HCT116 (cell line): Measurements from ENCODE around the gene EEFSEC. TPM values are rescaled to one million over a fixed set of nuclear protein-coding genes. Genes with fewer than 3 reads are reported as not detected.

Source experiments
- ATAC-seq: fragments of 200-7000 bp; cut with Tn5 transposase; 2 replicates; pipeline ENCODE4 v1.9.1; 2020; ENCODE audit warnings: mild to moderate bottlenecking, moderate library complexity
- BruUV-seq: library from RNA; stranded (reverse); fragments of 400-500 nt; replicated peaks from 2 replicates; lab custom pipeline; 2021; lab: Mats Ljungman, UMichigan
- CTCF ChIA-PET: fragments of 300-600 bp; sonication (Branson Sonifier 250); formaldehyde crosslinking; loops from one replicate; lab custom pipeline; 2021; ENCODE audit warnings: antibody characterized with exemption; lab: Charles Lee
- POLR2A ChIA-PET: fragments of 300-600, 350-600 bp; sonication (Branson Sonifier 250); formaldehyde crosslinking; loops from one replicate; lab custom pipeline; 2021; ENCODE audit warnings: antibody characterized with exemption; lab: Charles Lee
- RAD21 ChIA-PET, 2 experiments: fragments of 300-600 bp; sonication (Branson Sonifier 250); formaldehyde crosslinking; loops; one replicate each; lab custom pipeline; 2023; ENCODE audit warnings: low total read pairs in 2 of 2; ENCODE audit not compliant: uncharacterized antibody in 2 of 2, unreplicated experiment in 2 of 2, low non-redundant PET in 1 of 2; lab: Charles Lee
- DNase-seq: peaks from one replicate; pipeline ENCODE4 v3.0.0-alpha.2; 2010; ENCODE audit warnings: low read depth, low spot score
- H2AFZ ChIP-seq: fragments of 200-600 bp; shearing (Covaris generic), sonication (generic); 2 replicates; pipeline ENCODE4 v1.6.1; 2017; ENCODE audit warnings: low read depth, mixed run types, mixed read lengths, antibody characterized with exemption, low read length; ENCODE audit not compliant: poor library complexity, severe bottlenecking
- H3K27ac ChIP-seq: 2 replicates; pipeline ENCODE4 v1.5.1; 2012; ENCODE audit warnings: low read depth, low read length
- H3K27me3 ChIP-seq: fragments of 200-600 bp; sonication (generic); 2 replicates; pipeline ENCODE4 v1.6.1; 2016; ENCODE audit warnings: mixed run types, low read length, mixed read lengths; ENCODE audit not compliant: insufficient read depth
- H3K36me3 ChIP-seq, 2 experiments: fragments of 200-500 bp in 1 of 2; fragments of 200-600 bp in 1 of 2; sonication (Bioruptor generic) in 1 of 2; sonication (generic) in 1 of 2; 2 replicates each; pipeline versions ENCODE4 v1.5.1 to v1.6.1; 2014 to 2016; ENCODE audit warnings: low read length in 2 of 2, inconsistent platforms in 1 of 2, mixed read lengths in 1 of 2, mixed run types in 1 of 2; ENCODE audit not compliant: insufficient read depth in 2 of 2, control insufficient read depth in 1 of 2
- H3K4me1 ChIP-seq, 2 experiments: fragments of 200-600 bp in 1 of 2; sonication (generic) in 1 of 2; 2 replicates each; pipeline versions ENCODE4 v1.5.1 to v1.6.1; 2012 to 2017; ENCODE audit warnings: low read length in 2 of 2, inconsistent platforms in 1 of 2, mild to moderate bottlenecking in 1 of 2, mixed read lengths in 1 of 2, mixed run types in 1 of 2, moderate library complexity in 1 of 2; ENCODE audit not compliant: insufficient read depth in 2 of 2, control insufficient read depth in 1 of 2
- H3K4me2 ChIP-seq: fragments of 200-600 bp; sonication (generic); 2 replicates; pipeline ENCODE4 v1.6.1; 2017; ENCODE audit warnings: mixed run types, low read length, mixed read lengths
- H3K4me3 ChIP-seq, 2 experiments: fragments of 200-600 bp in 1 of 2; sonication (generic) in 1 of 2; replicated peaks in 1 of 2; 2 replicates each; pipeline ENCODE4 v1.5.1; 2011 to 2016; ENCODE audit warnings: low read length in 2 of 2, control low read depth in 1 of 2, low read depth in 1 of 2, mild to moderate bottlenecking in 1 of 2, mixed read lengths in 1 of 2, mixed run types in 1 of 2
- H3K79me2 ChIP-seq: fragments of 200-600 bp; sonication (generic); 2 replicates; pipeline ENCODE4 v1.6.1; 2017; ENCODE audit warnings: mild to moderate bottlenecking, mixed run types, low read length, moderate library complexity, mixed read lengths; ENCODE audit not compliant: insufficient read depth
- H3K9ac ChIP-seq: fragments of 200-600 bp; sonication (generic); 2 replicates; pipeline ENCODE4 v1.6.1; 2016; ENCODE audit warnings: low read length, mixed read lengths
- H3K9me2 ChIP-seq: fragments of 200-600 bp; sonication (generic), shearing (Covaris generic); 2 replicates; pipeline ENCODE4 v1.6.1; 2017; ENCODE audit warnings: mixed run types, mild to moderate bottlenecking, moderate library complexity; ENCODE audit not compliant: insufficient read depth
- H3K9me3 ChIP-seq, 2 experiments: fragments of 200-500 bp in 1 of 2; fragments of 200-600 bp in 1 of 2; sonication (Bioruptor generic) in 1 of 2; sonication (generic) in 1 of 2; 2 replicates each; pipeline ENCODE4 v1.6.1; 2014 to 2017; ENCODE audit warnings: low read length in 2 of 2, mixed read lengths in 2 of 2, inconsistent platforms in 1 of 2, low read depth in 1 of 2, mild to moderate bottlenecking in 1 of 2, mixed run types in 1 of 2, moderate library complexity in 1 of 2; ENCODE audit not compliant: control insufficient read depth in 1 of 2, insufficient read depth in 1 of 2
- H4K20me1 ChIP-seq: fragments of 200-600 bp; sonication (generic), shearing (Covaris generic); 2 replicates; pipeline ENCODE4 v1.6.1; 2017; ENCODE audit warnings: mixed run types, mild to moderate bottlenecking, moderate library complexity; ENCODE audit not compliant: insufficient read depth
- CBX3 ChIP-seq: IDR thresholded peaks from 2 replicates; pipeline ENCODE4 v1.6.1; 2012; ENCODE audit warnings: low read depth
- CEBPB ChIP-seq: IDR thresholded peaks from 2 replicates; pipeline ENCODE4 v1.6.1; 2012; ENCODE audit warnings: low read depth
- CTCF ChIP-seq, 3 experiments: fragments of 200-600 bp in 1 of 3; sonication (generic) in 1 of 3; IDR thresholded peaks in 2 of 3; conservative IDR thresholded peaks in 1 of 3; 2 replicates each; pipeline ENCODE4 v1.5.1; 2012 to 2017; ENCODE audit warnings: low read depth in 2 of 3, low read length in 2 of 3, antibody characterized with exemption in 1 of 3, borderline replicate concordance in 1 of 3, control low read depth in 1 of 3, mild to moderate bottlenecking in 1 of 3, mixed read lengths in 1 of 3, mixed run types in 1 of 3, moderate library complexity in 1 of 3; ENCODE audit not compliant: insufficient read depth in 1 of 3
- POLR2A ChIP-seq: IDR thresholded peaks from 2 replicates; pipeline ENCODE4 v1.7.0; 2011; ENCODE audit warnings: borderline replicate concordance; ENCODE audit not compliant: insufficient read depth, insufficient read length; ENCODE audit errors: extremely low read depth
- POLR2AphosphoS5 ChIP-seq: IDR thresholded peaks from 2 replicates; pipeline ENCODE4 v1.6.1; 2011; ENCODE audit warnings: mild to moderate bottlenecking, low read depth, low read length, moderate library complexity
- SP1 ChIP-seq: IDR thresholded peaks from 2 replicates; pipeline ENCODE4 v1.6.1; 2012; ENCODE audit warnings: low read depth
- YY1 ChIP-seq: IDR thresholded peaks from 2 replicates; pipeline ENCODE4 v1.6.1; 2011; ENCODE audit warnings: low read length, low read depth, moderate library complexity, mild to moderate bottlenecking; ENCODE audit not compliant: insufficient replicate concordance; ENCODE audit errors: extremely low read depth
- intact Hi-C: fragments of 100-400 bp; cut with micrococcal nuclease; formaldehyde crosslinking; loops from 2 replicates; pipeline ENCODE4 v1.10.0; 2022
- total RNA-seq: library from RNA; stranded (reverse); gene quantifications from one replicate; pipeline ENCODE4 v1.2.1, GENCODE V29; 2021; ENCODE audit not compliant: unreplicated experiment

The EEFSEC gene
- total RNA-seq, 1 experiment from 2014 or later: 16.1 TPM

- CTCF ChIA-PET: no interaction called here
- Histone ChIP-seq H3K9ac (no peak overlapping the region), H2AFZ (no peak overlapping the region), H3K4me3 (no peak overlapping the region), H3K27ac (no peak overlapping the region), H3K4me1 (peaks cover 25 to 40% of the 10 kb centered on the region in 2 experiments), H3K79me2 (no peaks in the 10 kb centered on the region), H4K20me1 (no peaks in the 10 kb centered on the region; the same call in 1 of the 2 replicates), H3K4me2 (peak overlapping the region; percentile 78), H3K9me3 (peaks cover 0 to 11% of the 10 kb centered on the region in 2 experiments; a peak in 1 of 4 replicates), H3K27me3 (peaks cover 19% of the 10 kb centered on the region; the same call in 1 of the 2 replicates), H3K36me3 (no peaks in the 10 kb centered on the region), H3K9me2 (no peaks in the 10 kb centered on the region)
- DNase-seq: no peak
- POLR2A ChIA-PET: no interaction called here
- ATAC-seq: no peak
- TF ChIP-seq YY1 (no peak), POLR2AphosphoS5 (no peak), CBX3 (no peak), POLR2A (no peak), CTCF (IDR thresholded peaks at IDR 0.05 in 2 of 3, conservative IDR thresholded peaks at IDR 0.05 in 1 of 3; ENCODE audit: borderline replicate concordance in 1 of 3, insufficient read depth in 1 of 3, low read depth in 2 of 3, low read length in 2 of 3) (no peak), CEBPB (no peak), SP1 (no peak)
- no TSS peak for BruUV-seq
- RAD21 ChIA-PET: no interaction called here
- intact Hi-C loops: loop anchor here (5.0 kb wide), 1 partner anchor 72 kb away; no protein-coding TSS in a partner anchor
Measured at GRCh38 chr3:128415200-128415772, 262.0 kb downstream of the EEFSEC start.
